HUES48 (cell line): Measurements from ENCODE around the gene ZMIZ2.
"Not testable (repeated sequence)": the region's sequence is repeated elsewhere in the genome, so short reads cannot be mapped to it uniquely, and the experiment has no call there.

Source experiments
- H3K27ac ChIP-seq: one replicate; pipeline ENCODE4 v1.7.0; 2013; ENCODE audit warnings: low read depth, low read length, inconsistent platforms
- H3K27me3 ChIP-seq: 2 replicates; pipeline ENCODE4 v1.6.1; 2013; ENCODE audit warnings: mild to moderate bottlenecking, low read length; ENCODE audit not compliant: control insufficient read depth, insufficient read depth
- H3K36me3 ChIP-seq: 2 replicates; pipeline ENCODE4 v1.6.1; 2013; ENCODE audit warnings: low read length; ENCODE audit not compliant: control insufficient read depth, insufficient read depth
- H3K4me1 ChIP-seq: 2 replicates; pipeline ENCODE4 v1.6.1; 2013; ENCODE audit warnings: mild to moderate bottlenecking, low read length; ENCODE audit not compliant: control insufficient read depth, insufficient read depth
- H3K4me3 ChIP-seq: 2 replicates; pipeline ENCODE4 v1.5.1; 2013; ENCODE audit warnings: mild to moderate bottlenecking, low read depth, low read length
- H3K9ac ChIP-seq: 2 replicates; pipeline ENCODE4 v1.6.1; 2013; ENCODE audit warnings: mild to moderate bottlenecking, low read depth, low read length, moderate library complexity
- H3K9me3 ChIP-seq: 2 replicates; pipeline ENCODE4 v1.6.1; 2013; ENCODE audit warnings: low read length; ENCODE audit not compliant: control insufficient read depth, insufficient read depth

The ZMIZ2 gene

DNA sequence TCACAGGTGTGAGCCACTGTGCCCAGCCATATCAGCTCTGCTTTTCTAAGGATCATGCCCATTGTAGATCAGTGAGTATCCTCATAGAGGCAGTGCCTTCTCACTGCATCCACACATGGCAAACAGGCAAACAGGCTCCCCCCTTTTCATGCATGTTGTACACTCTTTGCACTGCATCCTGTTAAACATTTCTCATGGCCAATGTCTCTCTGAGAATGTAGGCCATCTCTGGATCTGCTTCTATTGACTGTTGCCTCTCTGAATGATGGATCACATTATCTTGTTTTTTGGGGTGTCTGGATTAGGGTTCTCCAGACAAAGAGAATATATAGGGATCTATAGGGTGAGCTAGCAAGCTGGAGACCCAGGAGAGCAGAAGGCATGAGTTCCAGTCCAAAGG, 34.8 kb downstream of the ZMIZ2 start:
- Histone ChIP-seq H3K4me3 (no peak overlapping the region), H3K36me3 (no peaks in the 10 kb centered on the region), H3K9ac (no peak overlapping the region), H3K9me3 (no peaks in the 10 kb centered on the region), H3K4me1 (no peaks in the 10 kb centered on the region), H3K27ac (no peak overlapping the region), H3K27me3 (no peaks in the 10 kb centered on the region)

DNA sequence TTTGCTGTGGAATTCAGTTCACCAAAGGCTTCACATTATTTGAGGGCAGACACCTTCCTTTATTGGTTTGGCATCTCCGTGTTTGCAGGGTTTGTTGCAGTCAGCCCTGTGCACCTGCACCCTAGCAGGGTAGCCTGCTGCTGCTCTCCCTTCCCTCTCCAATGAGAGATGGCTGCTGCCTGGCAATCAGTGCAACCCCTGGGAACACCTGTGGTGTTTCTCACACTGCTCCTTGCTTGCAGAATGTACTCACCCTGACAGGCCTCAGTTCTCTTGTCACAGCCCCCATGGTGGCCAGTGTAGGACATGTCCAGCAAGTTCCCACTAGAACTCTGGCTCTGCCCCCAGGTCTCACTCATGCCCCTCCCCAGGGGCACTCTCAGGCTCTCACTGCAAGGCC, 35.7 kb downstream of the ZMIZ2 start:
- H3K9me3 ChIP-seq, result no peaks in the 10 kb centered on the region
- no peak overlapping the region for H3K4me3 ChIP-seq
- H3K9ac ChIP-seq, result no peak overlapping the region
- no peaks in the 10 kb centered on the region for H3K27me3 ChIP-seq
- H3K36me3 ChIP-seq, result no peaks in the 10 kb centered on the region
- no peak overlapping the region for H3K27ac ChIP-seq
- H3K4me1 ChIP-seq, result no peaks in the 10 kb centered on the region

DNA sequence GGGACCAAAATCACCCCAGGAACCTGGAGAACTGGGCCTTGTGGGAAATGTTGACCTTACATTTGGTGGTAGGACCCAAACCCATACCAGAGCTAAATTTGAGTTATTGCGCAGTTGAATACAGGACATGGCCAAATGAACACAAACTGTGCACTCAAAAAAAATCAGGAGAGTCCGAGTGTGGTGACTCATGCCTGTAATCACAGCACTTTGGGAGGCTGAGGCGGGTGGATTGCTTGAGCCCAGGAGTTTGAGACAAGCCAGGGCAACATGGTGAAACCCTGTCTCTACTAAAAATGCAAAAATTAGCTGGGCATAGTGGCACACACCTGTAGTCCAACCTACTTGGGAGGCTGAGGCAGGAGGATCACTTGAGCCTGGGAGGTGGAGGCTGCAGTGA, 36.6 kb downstream of the ZMIZ2 start:
- H3K27ac ChIP-seq, H3K27me3 ChIP-seq, H3K4me3 ChIP-seq, H3K9me3 ChIP-seq, H3K36me3 ChIP-seq, H3K4me1 ChIP-seq, H3K9ac ChIP-seq: not testable (repeated sequence)

DNA sequence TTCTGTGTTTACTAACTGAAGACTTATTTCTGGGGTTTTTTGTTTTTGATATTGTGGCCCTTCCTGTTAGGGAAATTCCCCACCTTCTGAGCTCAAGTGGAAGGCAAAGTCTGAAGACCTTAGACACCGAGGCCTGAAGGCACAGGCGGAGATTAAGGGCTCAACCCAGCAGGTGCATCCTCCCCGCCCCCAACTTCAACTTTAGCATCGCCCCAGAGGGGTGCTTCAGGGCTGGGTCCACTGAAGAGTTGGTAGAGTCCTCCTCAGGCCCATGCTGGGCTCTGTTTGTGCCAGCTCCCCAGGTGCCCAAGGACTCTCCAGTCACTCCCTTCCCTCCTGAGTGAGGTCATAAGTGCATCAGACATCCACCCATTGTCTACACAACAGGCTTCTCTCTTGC, 38.4 kb downstream of the ZMIZ2 start:
- no peak overlapping the region for H3K27ac ChIP-seq
- H3K9me3 ChIP-seq, result no peaks in the 10 kb centered on the region
- no peak overlapping the region for H3K4me3 ChIP-seq
- H3K27me3 ChIP-seq, result no peaks in the 10 kb centered on the region
- H3K4me1 ChIP-seq, result no peaks in the 10 kb centered on the region
- H3K9ac ChIP-seq, result no peak overlapping the region
- H3K36me3 ChIP-seq, result no peaks in the 10 kb centered on the region

DNA sequence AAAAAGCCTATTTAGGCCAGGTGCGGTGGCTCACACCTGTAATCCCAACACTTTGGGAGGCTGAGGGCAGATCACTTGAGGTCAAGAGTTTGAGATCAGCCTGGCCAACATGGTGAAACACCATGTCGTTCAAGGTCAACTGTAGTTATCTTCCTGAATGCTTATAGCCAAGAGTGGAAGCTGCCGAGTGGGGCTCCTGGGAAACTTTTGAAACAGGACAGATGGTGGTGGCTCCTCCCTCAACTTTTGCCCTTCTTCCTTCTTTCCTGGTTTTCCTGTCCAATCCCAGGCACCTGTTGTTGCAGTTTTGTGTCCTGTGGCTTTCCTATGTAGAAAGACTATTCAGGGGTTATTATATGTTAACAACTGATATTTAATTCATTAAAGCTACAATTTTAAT, 39.1 kb downstream of the ZMIZ2 start:
- Histone ChIP-seq H3K27me3 (no peaks in the 10 kb centered on the region), H3K4me1 (no peaks in the 10 kb centered on the region), H3K9ac (no peak overlapping the region), H3K27ac (no peak overlapping the region), H3K9me3 (no peaks in the 10 kb centered on the region), H3K36me3 (no peaks in the 10 kb centered on the region), H3K4me3 (no peak overlapping the region)

DNA sequence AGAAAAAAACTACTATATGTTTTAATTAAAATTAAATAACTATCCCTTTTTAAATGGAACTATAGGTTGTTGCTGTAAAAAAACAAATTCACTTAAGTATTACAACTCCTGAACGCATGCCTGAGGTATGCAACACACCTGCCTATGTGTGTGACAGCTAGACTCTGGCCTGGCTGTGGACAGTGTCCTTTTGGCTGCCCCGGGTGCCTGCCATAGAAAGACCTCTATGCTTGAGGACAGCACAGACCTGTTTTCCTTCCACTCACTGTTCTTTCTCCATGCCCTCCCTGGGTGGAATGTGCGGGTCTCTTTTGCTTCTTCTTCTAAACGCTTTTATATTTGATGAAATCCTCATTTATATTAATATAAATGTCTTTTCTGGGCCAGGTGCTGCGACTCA, 41.3 kb downstream of the ZMIZ2 start:
- no peak overlapping the region for H3K9ac ChIP-seq
- H3K36me3 ChIP-seq, result no peaks in the 10 kb centered on the region
- no peaks in the 10 kb centered on the region for H3K4me1 ChIP-seq
- no peaks in the 10 kb centered on the region for H3K27me3 ChIP-seq
- no peak overlapping the region for H3K4me3 ChIP-seq
- no peaks in the 10 kb centered on the region for H3K9me3 ChIP-seq
- no peak overlapping the region for H3K27ac ChIP-seq

DNA sequence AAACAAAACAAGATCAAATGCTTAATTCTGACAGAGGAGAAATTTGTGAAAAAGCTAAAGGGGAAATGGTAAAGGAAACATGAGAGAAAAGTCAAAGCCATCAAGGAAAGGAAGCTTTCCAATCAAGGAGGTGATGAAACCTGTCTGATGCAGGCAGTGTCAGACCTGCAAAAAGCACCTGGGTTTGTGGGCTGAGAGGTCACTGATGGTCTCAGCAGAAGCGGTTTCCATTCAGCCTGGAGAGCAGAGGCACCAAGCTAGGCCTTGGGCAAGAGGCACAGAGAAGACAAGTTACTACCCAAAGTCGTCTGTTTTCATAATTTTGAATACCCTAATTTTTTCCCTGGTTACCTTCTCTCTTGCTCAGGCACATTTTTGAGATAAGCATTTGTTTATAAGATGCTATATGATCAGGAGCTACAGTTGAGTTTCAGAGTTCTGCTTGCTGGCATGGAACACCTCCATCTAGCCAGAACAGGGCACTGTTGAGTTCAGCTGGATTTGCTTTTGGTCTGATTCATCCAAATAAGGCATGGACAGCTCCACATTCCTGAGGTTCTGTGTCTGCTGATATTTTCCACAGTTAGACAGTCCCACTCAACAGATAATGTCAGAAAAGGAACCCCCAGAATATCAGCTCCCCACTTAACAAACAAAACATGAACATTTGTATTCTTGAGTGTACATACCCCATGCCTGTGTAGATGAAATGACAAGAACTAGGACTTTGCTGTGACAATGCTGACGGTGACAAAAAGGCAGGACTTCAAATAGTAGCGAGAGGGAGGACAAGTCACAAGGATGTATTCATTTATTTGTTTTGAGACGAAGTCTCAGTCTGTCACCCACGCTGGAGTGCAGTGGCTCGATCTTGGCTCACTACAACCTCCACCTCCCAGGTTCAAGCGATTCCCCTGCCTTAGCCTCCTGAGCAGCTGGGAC, 42.9 kb downstream of the ZMIZ2 start:
- H3K4me1 ChIP-seq, result no peaks in the 10 kb centered on the region
- no peaks in the 10 kb centered on the region for H3K27me3 ChIP-seq
- H3K27ac ChIP-seq, result no peak overlapping the region
- H3K9me3 ChIP-seq, result no peaks in the 10 kb centered on the region
- H3K4me3 ChIP-seq, result no peak overlapping the region
- no peaks in the 10 kb centered on the region for H3K36me3 ChIP-seq
- H3K9ac ChIP-seq, result no peak overlapping the region

DNA sequence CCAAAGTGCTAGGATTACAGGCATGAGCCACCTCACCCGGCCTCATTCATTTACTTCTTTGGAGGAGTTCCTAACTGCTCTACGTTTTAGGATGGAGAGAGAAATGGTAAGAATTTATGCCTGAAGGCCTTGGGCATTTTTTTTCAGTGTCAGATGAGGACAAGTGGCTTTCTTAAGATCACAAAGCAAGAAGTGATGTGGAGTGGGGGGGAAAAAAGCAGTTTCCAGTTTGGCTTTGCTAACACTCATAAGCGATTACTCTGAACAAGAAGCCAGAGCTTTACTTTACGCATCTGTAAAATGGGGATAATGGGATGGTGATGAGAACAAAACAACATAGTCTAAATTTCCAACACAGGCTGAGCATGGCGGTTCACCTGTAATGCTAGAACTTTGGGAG, 45.3 kb downstream of the ZMIZ2 start:
- Histone ChIP-seq H3K9ac (no peak overlapping the region), H3K27ac (no peak overlapping the region), H3K4me1 (peaks cover 5% of the 10 kb centered on the region; the same call in 1 of the 2 replicates), H3K4me3 (no peak overlapping the region), H3K36me3 (peaks cover 13% of the 10 kb centered on the region), H3K9me3 (no peaks in the 10 kb centered on the region), H3K27me3 (no peaks in the 10 kb centered on the region)

DNA sequence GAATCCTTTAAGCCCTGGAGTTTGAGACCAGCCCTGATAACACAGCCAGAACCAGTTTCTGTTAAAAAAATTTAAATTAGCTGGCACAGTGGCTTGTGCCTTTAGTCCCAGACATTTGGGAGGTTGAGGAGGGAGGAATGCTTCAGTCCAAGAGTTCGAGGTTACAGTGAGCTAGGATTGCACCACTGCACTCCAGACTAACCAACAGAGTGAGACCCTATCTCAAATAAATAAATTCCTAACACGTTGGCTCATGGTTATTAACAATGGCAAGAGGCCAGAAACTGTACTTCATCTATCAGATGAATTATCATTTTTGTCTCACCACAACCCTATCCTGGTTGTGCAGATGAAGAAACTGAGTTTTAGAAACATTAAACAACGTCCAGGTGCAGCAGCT, 45.7 kb downstream of the ZMIZ2 start:
- Histone ChIP-seq H3K27ac (no peak overlapping the region), H3K4me1 (peaks cover 7% of the 10 kb centered on the region; the same call in 1 of the 2 replicates), H3K9me3 (no peaks in the 10 kb centered on the region), H3K4me3 (no peak overlapping the region), H3K9ac (no peak overlapping the region), H3K27me3 (no peaks in the 10 kb centered on the region), H3K36me3 (peaks cover 17% of the 10 kb centered on the region)

DNA sequence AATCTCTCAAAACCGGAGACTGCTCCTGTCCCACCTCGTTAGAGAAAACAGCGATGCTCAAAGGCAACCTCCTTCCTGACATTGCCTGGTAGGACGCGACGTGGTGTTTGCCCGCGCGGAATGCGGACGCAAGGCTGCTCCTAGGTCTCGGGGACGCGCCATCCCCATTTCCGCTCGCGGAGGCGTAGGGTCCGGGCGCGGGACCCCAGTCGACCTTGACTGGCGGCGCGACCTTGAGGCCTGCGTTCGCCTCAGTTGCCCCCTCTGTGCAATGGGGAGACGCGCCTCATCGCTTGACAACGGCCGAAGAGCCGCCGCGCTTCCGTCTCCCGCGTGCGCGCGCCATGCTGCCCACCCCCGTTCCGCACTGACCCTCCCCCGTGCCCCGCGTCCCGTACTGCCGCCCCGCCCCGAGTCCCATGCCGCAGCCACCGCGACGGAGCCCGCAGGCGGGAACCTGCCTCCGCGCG, 47.4 kb downstream of the ZMIZ2 start:
- peak overlapping the region; percentile 99 for H3K27ac ChIP-seq
- H3K27me3 ChIP-seq, result no peaks in the 10 kb centered on the region
- H3K4me3 ChIP-seq, result peak overlapping the region; percentile 87

DNA sequence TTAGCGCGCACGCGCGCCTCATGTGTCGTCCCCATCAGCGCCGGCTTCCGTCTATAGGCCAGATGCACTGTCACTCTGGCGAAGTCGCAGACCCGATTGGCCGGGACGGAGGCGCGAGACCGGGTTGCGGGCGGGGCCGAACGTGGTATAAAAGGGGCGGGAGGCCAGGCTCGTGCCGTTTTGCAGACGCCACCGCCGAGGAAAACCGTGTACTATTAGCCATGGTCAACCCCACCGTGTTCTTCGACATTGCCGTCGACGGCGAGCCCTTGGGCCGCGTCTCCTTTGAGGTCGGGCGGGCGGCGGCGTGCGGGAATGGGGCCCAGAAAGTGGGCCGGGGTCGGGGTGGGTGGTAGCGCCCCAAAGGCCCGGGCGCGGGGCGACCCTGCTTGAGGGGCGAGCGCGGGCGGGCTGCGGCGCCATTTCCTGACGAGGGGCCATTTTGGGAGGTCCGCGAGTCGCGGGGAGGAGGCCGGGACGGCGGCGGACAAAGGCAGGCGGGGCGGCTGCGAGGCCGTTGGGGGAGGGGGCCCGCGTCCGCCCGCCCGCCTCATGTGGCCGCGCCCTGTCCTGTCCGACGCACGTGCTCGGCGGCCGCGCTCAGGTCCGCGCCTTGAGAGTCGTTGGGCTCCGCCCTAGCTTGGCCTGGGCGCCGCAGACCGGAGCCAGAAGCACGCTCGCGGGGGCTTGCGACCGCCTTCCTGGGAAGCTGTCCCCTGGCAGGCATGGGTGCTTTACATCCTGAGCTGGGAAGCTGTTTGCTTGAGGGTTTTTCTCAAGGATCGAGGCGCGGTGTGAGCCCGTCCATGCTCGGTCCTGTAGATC, 48.1 kb downstream of the ZMIZ2 start, which contains the start of gene PPIA:
Gene PPIA, plus strand, starts transcription at position 178 of the 825 bp plus-strand sequence. Its CDS starts 44 bp downstream, at position 222.
- H3K9me3 ChIP-seq, result no peaks in the 10 kb centered on the region

More for the DNA sequence above, 47.4 kb downstream of the ZMIZ2 start:
- H3K4me1 ChIP-seq, result peaks cover 7% of the 10 kb centered on the region; the same call in 1 of the 2 replicates
- H3K36me3 ChIP-seq, result peaks cover 34% of the 10 kb centered on the region
- H3K9me3 ChIP-seq, result no peaks in the 10 kb centered on the region
- H3K9ac ChIP-seq, result peak overlapping the region; percentile 94

More for the DNA sequence above, 48.1 kb downstream of the ZMIZ2 start, which contains the start of gene PPIA:
- Histone ChIP-seq H3K36me3 (peaks cover 40% of the 10 kb centered on the region), H3K4me1 (peaks cover 7% of the 10 kb centered on the region; the same call in 1 of the 2 replicates), H3K4me3 (peak within 1 kb of the TSS; percentile 87), H3K27me3 (no peaks in the 10 kb centered on the region), H3K9ac (peak within 1 kb of the TSS; percentile 100), H3K27ac (peak within 1 kb of the TSS; percentile 99)
